ENCODE data around the gene PAQR4. TPM values are rescaled to one million over a fixed set of nuclear protein-coding genes. Genes with fewer than 3 reads are reported as not detected.
"Not testable (repeated sequence)": the region's sequence is repeated elsewhere in the genome, so short reads cannot be mapped to it uniquely, and the experiment has no call there.

Gene PAQR4
- total RNA-seq, result 10 to 100 TPM; 37.0 to 37.9 TPM

DNA sequence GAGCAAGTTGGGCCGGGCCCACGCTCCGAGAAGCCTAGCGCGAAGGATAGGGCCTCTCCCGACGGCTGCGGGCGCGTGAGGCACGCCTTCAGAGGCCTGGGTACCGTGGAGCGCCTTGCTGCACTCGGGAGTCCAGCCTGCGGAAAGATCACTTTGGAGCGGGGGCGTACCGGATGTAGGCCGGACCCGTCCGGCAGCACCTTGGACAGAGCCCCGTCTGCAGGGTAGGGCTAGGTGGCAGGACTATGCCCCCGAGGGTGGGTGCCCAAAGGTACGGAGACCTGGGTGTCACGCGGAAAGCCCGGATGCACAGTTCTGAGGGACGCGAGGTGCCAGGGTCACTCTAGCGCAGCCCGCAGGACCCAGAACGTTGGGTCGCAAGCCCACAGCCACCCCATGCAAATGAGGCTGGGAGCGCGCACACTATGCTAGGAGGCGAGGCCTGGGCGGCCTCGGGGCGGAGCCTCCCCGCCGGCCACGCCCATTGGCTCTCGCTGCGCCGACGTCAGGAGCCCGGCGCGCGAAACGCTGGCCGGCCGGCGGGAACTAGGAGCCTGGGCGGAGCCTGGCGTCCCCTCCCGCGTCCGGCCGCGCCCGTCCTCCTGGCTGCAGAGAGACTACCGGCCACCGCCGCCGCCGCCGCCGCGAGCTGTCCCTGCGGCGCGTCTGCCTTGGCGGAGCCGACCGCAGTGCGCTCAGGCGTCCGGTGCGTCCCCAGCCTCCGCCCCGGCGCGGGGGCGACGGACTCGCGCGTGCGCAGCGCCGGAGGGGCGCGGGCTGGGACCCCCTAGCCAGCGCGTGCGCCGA lies at the start of gene PAQR4:
TSS of gene PAQR4 (plus strand) at position 611 of the 807 bp plus-strand sequence. CDS start 327 bp downstream, outside the sequence.
- ChIA-PET CTCF (interaction anchor here (0.7 to 2.0 kb wide), 4 partner anchors 10 to 165 kb away, joined by 3 to 11 read pairs (median 6); no protein-coding TSS in a partner anchor), POLR2A (interaction anchor here (0.9 to 2.4 kb wide), 5 partner anchors 9 to 52 kb away, joined by 3 to 14 read pairs (median 5); partner anchors contain the start of gene PKMYT1)
- Mint-ChIP-seq H3K27ac (peak within 1 kb of the TSS; percentile 38), H3K27me3 (peaks cover 21% of the 10 kb centered on the region), H3K4me3 (peak within 1 kb of the TSS; percentile 76), H3K4me1 (ENCODE audit: low read depth) (peaks cover 33% of the 10 kb centered on the region), H3K9me3 (no peaks in the 10 kb centered on the region), H3K36me3 (peaks cover 18% of the 10 kb centered on the region)
- intact Hi-C loops (cut with micrococcal nuclease), result loop anchor here (1.0 kb wide), 1 partner anchor 11 kb away; the partner anchor contains the start of gene PKMYT1
- peak; percentile 87 for DNase-seq

DNA sequence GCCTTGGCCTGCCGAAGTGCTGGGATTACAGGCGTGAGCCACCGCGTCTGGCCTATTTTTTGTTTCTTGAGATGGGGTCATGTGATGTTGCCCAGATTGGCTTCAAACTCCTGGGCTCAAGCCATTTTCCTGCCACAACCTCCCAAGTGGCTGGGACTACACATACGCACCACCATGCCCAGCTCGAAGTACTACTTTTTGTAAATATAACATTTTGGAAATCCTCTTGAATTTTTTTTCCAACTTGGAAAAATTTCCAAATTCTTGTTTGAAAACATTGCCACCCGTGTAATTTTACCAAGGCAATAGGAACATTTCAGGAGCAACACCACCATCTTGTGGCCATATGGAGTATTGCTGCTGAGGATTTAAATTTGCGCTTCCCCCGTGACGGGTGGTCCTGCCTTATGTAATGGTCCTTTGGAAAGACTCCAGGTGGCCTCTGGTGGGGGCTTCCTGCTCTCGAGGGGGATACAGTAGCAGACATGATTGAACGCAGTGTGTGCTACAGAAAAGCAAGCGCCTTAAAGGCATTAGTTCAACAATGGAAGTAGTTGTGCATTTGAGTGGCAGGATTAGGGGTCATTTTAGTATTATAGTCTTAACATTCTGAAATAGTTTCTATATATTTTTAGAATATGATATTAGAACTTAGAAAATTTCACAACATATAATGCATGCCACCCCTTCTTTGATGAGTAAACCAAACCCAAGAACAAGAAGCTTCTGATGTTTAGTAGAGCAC lies 49.5 kb upstream of the PAQR4 start:
- Mint-ChIP-seq H3K36me3 (peaks cover 16% of the 10 kb centered on the region), H3K4me3 (no peak overlapping the region), H3K9me3 (no peaks in the 10 kb centered on the region), H3K27ac (no peak overlapping the region), H3K4me1 (ENCODE audit: low read depth) (peaks cover 15% of the 10 kb centered on the region), H3K27me3 (no peaks in the 10 kb centered on the region)
- POLR2A ChIA-PET, result no interaction called here
- DNase-seq, result peak; percentile 70
- intact Hi-C loops (cut with micrococcal nuclease), result loop anchor here (2.0 to 5.0 kb wide), 2 partner anchors 15 to 37 kb away; partner anchors contain the start of gene FLYWCH2
- CTCF ChIA-PET, result interaction anchor here (0.6 to 3.9 kb wide), 22 partner anchors 7 to 237 kb away, joined by 3 to 20 read pairs (median 4); partner anchors contain the start of genes FLYWCH1, FLYWCH2 and KCTD5

DNA sequence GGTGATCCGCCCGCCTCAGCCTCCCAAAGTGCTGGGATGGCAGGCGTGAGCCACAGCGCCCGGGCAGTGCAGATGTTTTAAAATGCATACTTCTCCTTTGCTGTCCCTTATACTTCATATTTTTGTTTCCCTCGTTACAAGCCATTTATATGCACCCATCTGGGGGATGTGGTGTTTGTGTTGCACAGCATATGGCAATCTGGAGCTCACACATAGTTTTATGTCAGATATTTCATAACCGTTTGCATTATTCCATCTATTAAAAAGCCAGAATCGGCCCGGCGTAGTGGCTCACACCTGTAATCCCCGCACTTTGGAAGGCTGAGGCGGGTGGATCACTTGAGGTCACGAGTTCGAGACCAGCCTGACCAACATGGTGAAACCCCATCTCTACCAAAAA lies 45.7 kb upstream of the PAQR4 start:
- CTCF ChIA-PET, result interaction anchor here (0.8 to 0.9 kb wide), 2 partner anchors 20 to 55 kb away, joined by 3 read pairs; no protein-coding TSS in a partner anchor
- intact Hi-C loops (cut with micrococcal nuclease), result no loop called here
- Mint-ChIP-seq H3K4me3 (no peak overlapping the region), H3K4me1 (ENCODE audit: low read depth) (peaks cover 14% of the 10 kb centered on the region), H3K36me3 (peaks cover 11% of the 10 kb centered on the region), H3K9me3 (no peaks in the 10 kb centered on the region), H3K27ac (no peak overlapping the region), H3K27me3 (no peaks in the 10 kb centered on the region)
- no peak for DNase-seq
- POLR2A ChIA-PET, result interaction anchor here (0.6 kb wide), 1 partner anchor 33 kb away, joined by 3 read pairs; no protein-coding TSS in a partner anchor

DNA sequence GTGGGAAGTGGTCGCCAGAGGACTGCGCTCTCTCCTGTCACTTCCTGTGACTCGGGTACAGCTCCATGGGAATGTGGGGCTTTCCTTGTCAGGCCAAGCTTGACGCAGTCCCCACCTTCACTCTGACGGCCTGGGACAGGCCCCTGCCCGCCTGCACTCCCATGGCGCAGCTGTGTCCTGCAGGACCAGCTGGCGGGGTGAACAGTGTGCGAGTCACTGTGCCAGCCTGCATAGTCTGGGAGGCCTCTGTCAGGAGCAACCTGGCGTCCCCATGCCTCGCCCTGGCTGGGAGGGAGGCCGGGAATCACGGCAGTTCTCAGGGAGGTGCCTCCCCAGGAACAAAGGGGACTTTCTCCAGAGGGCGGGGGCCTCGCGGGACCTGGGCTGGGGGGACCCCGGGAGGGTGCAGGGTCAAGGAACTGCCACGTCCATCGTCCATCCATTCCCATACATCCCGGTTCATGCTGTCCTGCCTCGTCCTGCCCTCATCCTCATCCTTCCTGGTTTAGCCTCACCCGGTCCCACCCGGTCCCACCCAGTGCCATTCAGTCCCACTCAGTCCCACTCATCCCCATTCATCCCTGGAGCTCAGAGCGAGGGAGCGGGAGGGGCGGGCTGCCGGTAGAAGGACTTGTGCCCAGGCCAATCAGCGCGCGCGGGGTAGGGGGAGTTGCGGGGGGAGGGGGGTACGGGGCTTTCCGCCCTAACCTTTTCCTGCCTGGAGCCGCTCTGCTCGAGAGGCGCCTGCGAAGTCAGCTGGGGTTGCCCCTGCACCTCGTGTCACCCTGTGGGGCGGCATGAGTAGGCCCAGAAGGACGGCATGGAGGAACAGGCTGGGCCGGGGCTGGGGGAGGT lies 44.0 kb upstream of the PAQR4 start:
- POLR2A ChIA-PET, result interaction anchor here (1.2 kb wide), 1 partner anchor 11 kb away, joined by 3 read pairs; no protein-coding TSS in a partner anchor
- Mint-ChIP-seq H3K4me3 (no peak overlapping the region), H3K27ac (no peak overlapping the region), H3K36me3 (peaks cover 5% of the 10 kb centered on the region), H3K4me1 (ENCODE audit: low read depth) (peaks cover 12% of the 10 kb centered on the region), H3K9me3 (no peaks in the 10 kb centered on the region), H3K27me3 (no peaks in the 10 kb centered on the region)
- intact Hi-C loops (cut with micrococcal nuclease), result no loop called here
- CTCF ChIA-PET, result interaction anchor here (2.3 kb wide), 1 partner anchor 12 kb away, joined by 9 read pairs; no protein-coding TSS in a partner anchor
- no peak for DNase-seq

DNA sequence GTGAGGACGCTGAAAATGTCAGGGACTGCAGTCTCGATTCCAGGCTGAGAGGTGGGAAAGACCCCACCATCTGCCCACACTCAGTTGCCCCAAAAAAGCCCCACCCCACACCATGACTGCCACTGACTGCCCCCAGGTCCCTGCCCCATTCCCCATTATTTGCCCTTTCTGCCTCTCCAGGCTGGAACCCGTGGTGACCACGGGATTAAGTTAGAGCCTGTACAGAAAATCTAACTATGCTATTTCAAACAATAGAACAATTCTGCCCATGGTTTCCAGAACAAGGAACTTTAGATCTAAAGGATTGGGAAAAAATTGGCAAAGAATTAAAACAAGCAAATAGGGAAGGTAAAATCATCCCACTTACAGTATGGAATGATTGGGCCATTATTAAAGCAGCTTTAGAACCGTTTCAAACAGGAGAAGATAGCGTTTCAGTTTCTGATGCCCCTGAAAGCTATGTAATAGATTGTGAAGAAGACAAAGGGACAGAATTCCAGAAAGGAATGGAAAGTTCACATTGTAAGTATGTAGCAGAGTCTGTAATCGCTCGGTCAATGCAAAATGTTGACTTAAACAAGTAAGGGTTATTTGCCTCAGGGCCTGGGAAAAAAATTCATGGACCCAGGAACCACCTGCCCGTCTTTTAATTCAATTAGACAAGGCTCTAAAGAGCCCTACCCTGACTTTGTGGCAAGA lies 43.0 kb upstream of the PAQR4 start:
- H3K36me3 Mint-ChIP-seq, result peaks cover 5% of the 10 kb centered on the region
- no peaks in the 10 kb centered on the region for H3K27me3 Mint-ChIP-seq
- no peak overlapping the region for H3K27ac Mint-ChIP-seq
- peaks cover 12% of the 10 kb centered on the region for H3K4me1 Mint-ChIP-seq (ENCODE audit: low read depth)
- no peaks in the 10 kb centered on the region for H3K9me3 Mint-ChIP-seq
- no peak overlapping the region for H3K4me3 Mint-ChIP-seq
- POLR2A ChIA-PET, result no interaction called here
- CTCF ChIA-PET, result interaction anchor here (0.6 to 2.3 kb wide), 16 partner anchors 9 to 153 kb away, joined by 3 to 21 read pairs (median 8); partner anchors contain the start of genes FLYWCH1 and PRSS21
- intact Hi-C loops (cut with micrococcal nuclease), result loop anchor here (2.0 kb wide), 2 partner anchors 57 to 87 kb away; no protein-coding TSS in a partner anchor
- DNase-seq, result no peak

DNA sequence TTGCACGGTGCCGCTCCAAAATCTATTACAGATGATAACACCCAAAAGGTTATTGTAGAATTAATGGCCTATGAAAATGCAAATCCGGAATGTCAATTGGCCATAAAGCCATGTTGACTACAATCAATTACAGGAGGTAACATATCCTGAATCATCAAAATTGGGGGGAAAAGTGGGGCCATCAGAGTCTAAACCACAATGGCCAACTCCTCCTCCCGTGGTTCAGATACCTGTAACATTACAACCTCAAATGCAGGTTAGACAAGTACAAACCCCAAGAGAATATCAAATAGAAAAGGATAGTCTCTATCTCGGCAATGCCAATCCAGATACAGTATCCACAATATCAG lies 42.5 kb upstream of the PAQR4 start:
- intact Hi-C loops (cut with micrococcal nuclease), result loop anchor here (2.0 kb wide), 2 partner anchors 58 to 88 kb away; no protein-coding TSS in a partner anchor
- Mint-ChIP-seq H3K27ac (no peak overlapping the region), H3K36me3 (peaks cover 4% of the 10 kb centered on the region), H3K9me3 (no peaks in the 10 kb centered on the region), H3K4me3 (no peak overlapping the region), H3K27me3 (no peaks in the 10 kb centered on the region), H3K4me1 (ENCODE audit: low read depth) (peaks cover 12% of the 10 kb centered on the region)
- CTCF ChIA-PET, result interaction anchor here (0.6 to 2.3 kb wide), 24 partner anchors 9 to 153 kb away, joined by 3 to 21 read pairs (median 6); partner anchors contain the start of genes FLYWCH1 and PRSS21
- POLR2A ChIA-PET, result no interaction called here
- no peak for DNase-seq

DNA sequence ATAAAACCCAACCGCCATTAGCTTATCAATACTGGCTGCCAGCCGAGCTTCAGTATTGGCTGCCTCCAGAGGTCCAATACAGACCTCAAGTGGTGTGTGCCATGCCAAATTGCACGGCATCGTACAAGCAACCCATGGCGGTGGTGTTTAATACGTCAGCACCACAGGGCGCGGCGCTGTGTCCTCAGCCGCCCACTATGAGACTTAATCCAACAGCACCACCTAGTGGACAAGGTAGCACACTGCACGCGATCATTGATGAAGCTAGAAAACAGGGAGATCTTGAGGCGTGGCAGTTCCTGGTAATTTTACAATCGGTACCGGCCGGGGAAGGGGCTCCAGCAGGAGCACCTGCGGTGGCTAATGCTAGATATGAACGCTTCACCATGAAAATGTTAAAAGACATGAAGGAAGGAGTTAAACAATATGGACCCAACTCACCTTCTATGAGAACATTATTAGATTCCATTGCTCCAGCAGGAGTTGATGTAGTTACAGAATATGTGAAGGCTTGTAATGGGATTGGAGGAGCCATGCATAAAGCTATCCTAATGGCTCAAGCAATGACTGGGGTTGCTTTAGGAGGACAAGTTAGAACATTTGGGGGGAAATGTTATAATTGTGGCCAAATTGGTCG lies 42.0 kb upstream of the PAQR4 start:
- H3K4me3 Mint-ChIP-seq, result no peak overlapping the region
- H3K27ac Mint-ChIP-seq, result no peak overlapping the region
- intact Hi-C loops (cut with micrococcal nuclease), result loop anchor here (1.0 to 2.0 kb wide), 3 partner anchors 23 to 88 kb away; no protein-coding TSS in a partner anchor
- H3K27me3 Mint-ChIP-seq, result no peaks in the 10 kb centered on the region
- DNase-seq, result peak; percentile 92
- H3K4me1 Mint-ChIP-seq (ENCODE audit: low read depth), result peaks cover 12% of the 10 kb centered on the region
- CTCF ChIA-PET, result interaction anchor here (0.6 to 2.3 kb wide), 30 partner anchors 10 to 227 kb away, joined by 3 to 21 read pairs (median 6); partner anchors contain the start of genes FLYWCH1, FLYWCH2, KREMEN2 and PRSS21
- H3K9me3 Mint-ChIP-seq, result no peaks in the 10 kb centered on the region
- peaks cover 4% of the 10 kb centered on the region for H3K36me3 Mint-ChIP-seq
- POLR2A ChIA-PET, result no interaction called here

DNA sequence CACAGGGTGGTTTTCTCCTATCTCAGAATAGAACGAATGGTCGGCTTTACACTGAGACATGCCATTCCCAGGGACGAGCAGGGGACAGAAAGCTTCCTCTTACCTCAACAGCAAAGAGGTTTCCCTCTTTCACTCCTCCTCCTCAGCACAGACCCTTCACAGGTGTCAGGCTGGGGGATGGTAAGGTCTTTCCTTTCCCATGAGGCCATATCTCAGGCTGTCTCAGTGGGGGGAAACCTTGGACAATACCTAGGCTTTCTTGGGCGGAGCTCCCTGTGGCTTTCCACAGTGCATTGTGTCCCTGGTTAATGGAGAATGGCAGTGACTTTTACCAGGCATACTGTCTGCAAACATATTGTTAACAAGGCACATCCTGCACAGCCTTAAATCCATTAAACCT lies 41.0 kb upstream of the PAQR4 start:
- peaks cover 12% of the 10 kb centered on the region for H3K4me1 Mint-ChIP-seq (ENCODE audit: low read depth)
- DNase-seq; H3K4me3 Mint-ChIP-seq; H3K27ac Mint-ChIP-seq; intact Hi-C loops (cut with micrococcal nuclease); H3K27me3 Mint-ChIP-seq; H3K9me3 Mint-ChIP-seq; H3K36me3 Mint-ChIP-seq: not testable (repeated sequence)
- CTCF ChIA-PET, result interaction anchor here (1.1 to 1.8 kb wide), 4 partner anchors 45 to 204 kb away, joined by 4 to 13 read pairs (median 13); partner anchors contain the start of gene FLYWCH2
- POLR2A ChIA-PET, result interaction anchor here (0.7 kb wide), 1 partner anchor 77 kb away, joined by 4 read pairs; no protein-coding TSS in a partner anchor

DNA sequence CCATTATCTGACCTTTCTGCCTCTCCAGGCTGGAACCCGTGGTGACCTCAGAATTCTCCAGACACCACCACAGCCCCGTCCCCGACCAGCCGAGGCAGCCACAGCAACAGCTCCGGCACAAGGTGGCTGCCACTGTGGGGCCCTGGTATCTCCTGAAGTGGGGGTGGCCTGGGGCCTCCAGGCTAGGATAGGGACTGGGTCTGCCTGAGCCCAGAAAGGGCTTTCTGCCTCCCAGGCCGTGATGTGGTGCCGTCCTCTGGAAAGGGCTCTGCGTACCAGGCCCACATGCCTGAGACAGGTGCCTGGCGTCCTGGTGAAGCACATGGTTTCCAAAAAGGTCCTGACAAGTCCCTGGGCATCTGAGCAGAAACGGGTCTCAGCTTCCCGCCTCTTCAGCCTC lies 40.4 kb upstream of the PAQR4 start:
- Mint-ChIP-seq H3K4me3 (no peak overlapping the region), H3K27me3 (no peaks in the 10 kb centered on the region), H3K9me3 (no peaks in the 10 kb centered on the region), H3K36me3 (no peaks in the 10 kb centered on the region), H3K4me1 (ENCODE audit: low read depth) (peaks cover 12% of the 10 kb centered on the region), H3K27ac (no peak overlapping the region)
- ChIA-PET CTCF (no interaction called here), POLR2A (interaction anchor here (1.1 kb wide), 1 partner anchor 132 kb away, joined by 3 read pairs; no protein-coding TSS in a partner anchor)
- DNase-seq, result no peak
- intact Hi-C loops (cut with micrococcal nuclease), result no loop called here

DNA sequence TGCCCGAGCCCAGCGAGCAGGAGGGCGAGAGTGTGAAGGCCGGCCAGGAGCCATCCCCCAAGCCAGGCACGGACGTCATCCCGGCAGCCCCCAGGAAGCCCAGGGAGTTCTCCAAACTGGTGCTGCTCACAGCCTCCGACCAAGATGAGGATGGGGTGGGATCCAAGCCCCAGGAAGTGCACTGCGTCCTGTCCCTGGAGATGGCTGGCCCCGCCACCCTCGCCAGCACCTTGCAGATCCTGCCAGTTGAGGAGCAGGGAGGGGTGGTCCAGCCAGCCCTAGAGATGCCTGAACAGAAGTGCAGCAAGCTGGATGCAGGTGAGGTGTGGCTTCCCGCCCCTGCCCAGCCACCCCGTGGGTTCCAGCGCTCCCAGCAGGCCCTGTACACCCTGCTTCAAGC lies 39.5 kb upstream of the PAQR4 start:
- Mint-ChIP-seq H3K4me3 (no peak overlapping the region), H3K36me3 (peaks cover 7% of the 10 kb centered on the region), H3K4me1 (ENCODE audit: low read depth) (peaks cover 12% of the 10 kb centered on the region), H3K27ac (no peak overlapping the region), H3K27me3 (no peaks in the 10 kb centered on the region), H3K9me3 (no peaks in the 10 kb centered on the region)
- DNase-seq, result no peak
- ChIA-PET POLR2A (interaction anchor here (1.1 kb wide), 1 partner anchor 133 kb away, joined by 3 read pairs; no protein-coding TSS in a partner anchor), CTCF (no interaction called here)
- intact Hi-C loops (cut with micrococcal nuclease), result no loop called here

Measured in activated CD4-positive, alpha-beta memory T cell treated with anti-CD3 and anti-CD28 coated beads for 36 hours (primary cell).